WTC11 (cell line): ENCODE results near the gene BCL2L11. TPM values are rescaled to one million over a fixed set of nuclear protein-coding genes. Genes with fewer than 3 reads are reported as not detected.

Experiments used
- ATAC-seq: fragments of 200-7000 bp; cut with Tn5 transposase; 2 replicates; pipeline ENCODE4 v1.10.0; 2021; ENCODE audit warnings: mild to moderate bottlenecking, moderate library complexity
- CTCF ChIA-PET: fragments of 300-600 bp; sonication (Branson Sonifier 250); formaldehyde crosslinking; loops from one replicate; lab custom pipeline; 2021; ENCODE audit warnings: antibody characterized with exemption; lab: Charles Lee
- POLR2A ChIA-PET: fragments of 350-600 bp; sonication (Branson Sonifier 250); formaldehyde crosslinking; loops from one replicate; lab custom pipeline; 2021; ENCODE audit warnings: antibody characterized with exemption; lab: Charles Lee
- DNase-seq: peaks from one replicate; pipeline ENCODE4 v3.0.0; 2021; ENCODE audit warnings: low spot score
- H3K27ac Mint-ChIP-seq: 2 replicates; pipeline ENCODE4 v1.8.0; 2021; ENCODE audit warnings: mixed read lengths
- H3K27me3 Mint-ChIP-seq: 2 replicates; pipeline ENCODE4 v1.8.0; 2021; ENCODE audit warnings: low read depth, mild to moderate bottlenecking, moderate library complexity, mixed read lengths
- H3K36me3 Mint-ChIP-seq: 2 replicates; pipeline ENCODE4 v1.8.0; 2021; ENCODE audit warnings: mixed read lengths
- H3K4me1 Mint-ChIP-seq: 2 replicates; pipeline ENCODE4 v1.8.0; 2022; ENCODE audit warnings: mixed read lengths
- H3K4me3 Mint-ChIP-seq: 2 replicates; pipeline ENCODE4 v1.8.0; 2021; ENCODE audit warnings: mild to moderate bottlenecking, moderate library complexity, mixed read lengths
- H3K9me3 Mint-ChIP-seq: 2 replicates; pipeline ENCODE4 v1.8.0; 2021; ENCODE audit warnings: mixed read lengths
- CBFB ChIP-seq: sonication (generic); formaldehyde crosslinking; IDR thresholded peaks from 2 replicates; pipeline ENCODE4 v1.8.1; 2022; ENCODE audit warnings: mild to moderate bottlenecking, low read depth, missing genetic modification reagents
- HMGA2 ChIP-seq: fragments of 250-450 bp; sonication (Bioruptor Pico); IDR thresholded peaks from 2 replicates; pipeline ENCODE4 v1.4.0; 2021; ENCODE audit warnings: mild to moderate bottlenecking, moderate library complexity
- JAZF1 ChIP-seq: fragments of 250-450 bp; sonication (Bioruptor Pico); IDR thresholded peaks from 2 replicates; pipeline ENCODE4 v1.9.0; 2021; ENCODE audit warnings: moderate library complexity, mild to moderate bottlenecking, inconsistent platforms
- NFYB ChIP-seq: sonication (generic); formaldehyde crosslinking; conservative IDR thresholded peaks from 2 replicates; pipeline ENCODE4 v1.8.0; 2022; ENCODE audit warnings: low read depth, missing genetic modification reagents
- RELA ChIP-seq: sonication (generic); formaldehyde crosslinking; IDR thresholded peaks from 2 replicates; pipeline ENCODE4 v1.8.1; 2022; ENCODE audit warnings: missing genetic modification reagents, mild to moderate bottlenecking, borderline replicate concordance
- ZNF232 ChIP-seq: sonication (generic); formaldehyde crosslinking; IDR thresholded peaks from 2 replicates; pipeline ENCODE4 v1.8.0; 2022; ENCODE audit warnings: mild to moderate bottlenecking, missing genetic modification reagents
- total RNA-seq: library from RNA; stranded (reverse); gene quantifications from 3 replicates; pipeline ENCODE4 v1.2.3, GENCODE V29; 2021
- TF ChIP-seq, protein P1 (sequence below): fragments of 250-450 bp; sonication (Bioruptor Pico); IDR thresholded peaks from 2 replicates; pipeline ENCODE4 v1.9.0; 2021; ENCODE audit warnings: mild to moderate bottlenecking, borderline replicate concordance
- TF ChIP-seq, protein P2 (sequence below): sonication (generic); formaldehyde crosslinking; IDR thresholded peaks from 2 replicates; pipeline ENCODE4 v1.8.0; 2022; ENCODE audit warnings: mild to moderate bottlenecking, missing genetic modification reagents
- TF ChIP-seq, protein P3 (sequence below): sonication (generic); formaldehyde crosslinking; IDR thresholded peaks from 2 replicates; pipeline ENCODE4 v1.8.1; 2022; ENCODE audit warnings: missing genetic modification reagents, borderline replicate concordance
- TF ChIP-seq, protein P4 (sequence below): sonication (generic); formaldehyde crosslinking; IDR thresholded peaks from 2 replicates; pipeline ENCODE4 v1.8.1; 2022; ENCODE audit warnings: low read depth, mild to moderate bottlenecking, moderate library complexity, missing genetic modification reagents, borderline replicate concordance
- TF ChIP-seq, protein P5 (sequence below): fragments of 250-450 bp; sonication (Bioruptor Pico); IDR thresholded peaks from 2 replicates; pipeline ENCODE4 v1.9.0; 2021; ENCODE audit warnings: mild to moderate bottlenecking

The BCL2L11 gene
- total RNA-seq, 1 experiment from 2014 or later, result 19.3 TPM

DNA sequence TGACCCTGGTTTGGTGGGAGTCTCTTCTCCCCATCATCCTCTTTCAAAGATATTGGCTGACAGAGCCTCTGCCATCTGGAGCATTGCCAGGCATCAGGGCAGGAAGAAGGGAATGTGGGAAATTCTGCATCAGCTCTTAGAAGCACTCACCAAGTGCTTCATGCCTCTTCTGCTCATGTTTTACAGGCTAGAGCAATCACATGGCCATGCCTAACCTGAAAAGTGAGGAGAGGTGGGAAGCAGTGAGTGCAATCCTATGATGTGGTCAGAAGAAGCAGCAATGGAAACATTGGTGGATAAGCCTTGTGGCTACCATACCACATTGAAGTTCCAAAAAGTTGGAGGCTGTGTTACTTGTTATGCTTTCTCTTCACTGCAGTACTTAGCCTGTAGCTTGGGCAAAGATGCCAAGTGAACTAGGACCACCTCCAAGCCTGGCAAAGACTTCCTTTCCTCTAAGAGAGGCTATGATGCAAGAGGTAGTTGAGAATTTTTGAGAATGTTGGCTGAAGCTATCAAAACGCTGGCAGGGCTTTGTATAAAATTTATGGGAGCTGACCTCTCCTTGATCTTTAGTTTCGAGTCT is 64.1 kb downstream of the BCL2L11 start (continued):
- TF ChIP-seq, protein P1, sequence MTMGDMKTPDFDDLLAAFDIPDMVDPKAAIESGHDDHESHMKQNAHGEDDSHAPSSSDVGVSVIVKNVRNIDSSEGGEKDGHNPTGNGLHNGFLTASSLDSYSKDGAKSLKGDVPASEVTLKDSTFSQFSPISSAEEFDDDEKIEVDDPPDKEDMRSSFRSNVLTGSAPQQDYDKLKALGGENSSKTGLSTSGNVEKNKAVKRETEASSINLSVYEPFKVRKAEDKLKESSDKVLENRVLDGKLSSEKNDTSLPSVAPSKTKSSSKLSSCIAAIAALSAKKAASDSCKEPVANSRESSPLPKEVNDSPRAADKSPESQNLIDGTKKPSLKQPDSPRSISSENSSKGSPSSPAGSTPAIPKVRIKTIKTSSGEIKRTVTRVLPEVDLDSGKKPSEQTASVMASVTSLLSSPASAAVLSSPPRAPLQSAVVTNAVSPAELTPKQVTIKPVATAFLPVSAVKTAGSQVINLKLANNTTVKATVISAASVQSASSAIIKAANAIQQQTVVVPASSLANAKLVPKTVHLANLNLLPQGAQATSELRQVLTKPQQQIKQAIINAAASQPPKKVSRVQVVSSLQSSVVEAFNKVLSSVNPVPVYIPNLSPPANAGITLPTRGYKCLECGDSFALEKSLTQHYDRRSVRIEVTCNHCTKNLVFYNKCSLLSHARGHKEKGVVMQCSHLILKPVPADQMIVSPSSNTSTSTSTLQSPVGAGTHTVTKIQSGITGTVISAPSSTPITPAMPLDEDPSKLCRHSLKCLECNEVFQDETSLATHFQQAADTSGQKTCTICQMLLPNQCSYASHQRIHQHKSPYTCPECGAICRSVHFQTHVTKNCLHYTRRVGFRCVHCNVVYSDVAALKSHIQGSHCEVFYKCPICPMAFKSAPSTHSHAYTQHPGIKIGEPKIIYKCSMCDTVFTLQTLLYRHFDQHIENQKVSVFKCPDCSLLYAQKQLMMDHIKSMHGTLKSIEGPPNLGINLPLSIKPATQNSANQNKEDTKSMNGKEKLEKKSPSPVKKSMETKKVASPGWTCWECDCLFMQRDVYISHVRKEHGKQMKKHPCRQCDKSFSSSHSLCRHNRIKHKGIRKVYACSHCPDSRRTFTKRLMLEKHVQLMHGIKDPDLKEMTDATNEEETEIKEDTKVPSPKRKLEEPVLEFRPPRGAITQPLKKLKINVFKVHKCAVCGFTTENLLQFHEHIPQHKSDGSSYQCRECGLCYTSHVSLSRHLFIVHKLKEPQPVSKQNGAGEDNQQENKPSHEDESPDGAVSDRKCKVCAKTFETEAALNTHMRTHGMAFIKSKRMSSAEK (CRISPR knock-in tag), result no peak
- TF ChIP-seq JAZF1 (CRISPR knock-in tag) (no peak), NFYB (CRISPR knock-in tag) (no peak), ZNF232 (no peak), RELA (no peak), HMGA2 (CRISPR knock-in tag) (no peak)
- TF ChIP-seq, protein P2, sequence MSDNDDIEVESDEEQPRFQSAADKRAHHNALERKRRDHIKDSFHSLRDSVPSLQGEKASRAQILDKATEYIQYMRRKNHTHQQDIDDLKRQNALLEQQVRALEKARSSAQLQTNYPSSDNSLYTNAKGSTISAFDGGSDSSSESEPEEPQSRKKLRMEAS (CRISPR knock-in tag), result no peak
- TF ChIP-seq, protein P3, sequence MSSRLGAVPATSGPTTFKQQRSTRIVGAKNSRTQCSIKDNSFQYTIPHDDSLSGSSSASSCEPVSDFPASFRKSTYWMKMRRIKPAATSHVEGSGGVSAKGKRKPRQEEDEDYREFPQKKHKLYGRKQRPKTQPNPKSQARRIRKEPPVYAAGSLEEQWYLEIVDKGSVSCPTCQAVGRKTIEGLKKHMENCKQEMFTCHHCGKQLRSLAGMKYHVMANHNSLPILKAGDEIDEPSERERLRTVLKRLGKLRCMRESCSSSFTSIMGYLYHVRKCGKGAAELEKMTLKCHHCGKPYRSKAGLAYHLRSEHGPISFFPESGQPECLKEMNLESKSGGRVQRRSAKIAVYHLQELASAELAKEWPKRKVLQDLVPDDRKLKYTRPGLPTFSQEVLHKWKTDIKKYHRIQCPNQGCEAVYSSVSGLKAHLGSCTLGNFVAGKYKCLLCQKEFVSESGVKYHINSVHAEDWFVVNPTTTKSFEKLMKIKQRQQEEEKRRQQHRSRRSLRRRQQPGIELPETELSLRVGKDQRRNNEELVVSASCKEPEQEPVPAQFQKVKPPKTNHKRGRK (CRISPR knock-in tag), result no peak
- TF ChIP-seq, protein P4, sequence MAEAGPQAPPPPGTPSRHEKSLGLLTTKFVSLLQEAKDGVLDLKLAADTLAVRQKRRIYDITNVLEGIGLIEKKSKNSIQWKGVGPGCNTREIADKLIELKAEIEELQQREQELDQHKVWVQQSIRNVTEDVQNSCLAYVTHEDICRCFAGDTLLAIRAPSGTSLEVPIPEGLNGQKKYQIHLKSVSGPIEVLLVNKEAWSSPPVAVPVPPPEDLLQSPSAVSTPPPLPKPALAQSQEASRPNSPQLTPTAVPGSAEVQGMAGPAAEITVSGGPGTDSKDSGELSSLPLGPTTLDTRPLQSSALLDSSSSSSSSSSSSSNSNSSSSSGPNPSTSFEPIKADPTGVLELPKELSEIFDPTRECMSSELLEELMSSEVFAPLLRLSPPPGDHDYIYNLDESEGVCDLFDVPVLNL, result no peak

DNA sequence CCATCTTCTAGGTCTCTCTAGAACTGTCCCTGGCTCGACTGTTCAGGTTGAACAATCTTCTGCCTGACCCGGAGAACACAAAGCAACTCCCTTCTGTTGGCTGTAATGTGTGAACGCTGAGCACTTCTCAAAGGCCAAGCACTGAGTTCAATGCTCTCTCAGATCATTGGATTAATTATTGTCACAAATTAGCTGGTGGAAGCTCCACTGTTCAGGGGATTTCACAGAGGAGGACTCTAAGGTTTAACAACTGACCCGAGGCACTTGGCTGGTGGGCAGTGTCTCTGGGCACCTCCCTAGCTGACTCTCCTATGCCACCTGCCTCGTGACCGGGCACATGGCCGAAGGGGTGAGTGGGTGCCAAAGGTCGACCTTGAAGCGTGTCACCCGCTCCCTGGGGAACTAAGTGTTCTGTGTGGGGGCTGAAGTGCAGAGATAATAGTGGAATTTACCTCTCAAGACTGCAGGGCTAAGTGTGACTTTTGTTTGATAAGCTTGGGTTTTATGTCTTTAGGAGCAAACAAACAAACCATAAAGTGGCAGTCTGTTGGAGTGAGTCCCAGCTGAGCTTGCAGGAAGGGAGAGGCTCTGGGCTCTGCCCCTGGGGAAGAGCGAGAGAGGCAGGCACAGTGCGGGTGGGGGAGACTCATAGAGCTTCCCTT is 64.8 kb downstream of the BCL2L11 start:
- ChIA-PET POLR2A (no interaction called here), CTCF (interaction anchor here (1.3 to 1.8 kb wide), 2 partner anchors 64 to 68 kb away, joined by 4 to 7 read pairs; partner anchors contain the start of gene BCL2L11)
- H3K27ac Mint-ChIP-seq, result no peak overlapping the region
- TF ChIP-seq ZNF232 (no peak), CBFB (CRISPR knock-in tag) (no peak)
- ATAC-seq (no peak), DNase-seq (no peak)
- H3K4me3 Mint-ChIP-seq, result no peak overlapping the region
- H3K27me3 Mint-ChIP-seq, result no peaks in the 10 kb centered on the region; the same call in 1 of the 2 replicates
- H3K4me1 Mint-ChIP-seq, result no peaks in the 10 kb centered on the region
- H3K36me3 Mint-ChIP-seq, result no peaks in the 10 kb centered on the region
- H3K9me3 Mint-ChIP-seq, result no peaks in the 10 kb centered on the region

DNA sequence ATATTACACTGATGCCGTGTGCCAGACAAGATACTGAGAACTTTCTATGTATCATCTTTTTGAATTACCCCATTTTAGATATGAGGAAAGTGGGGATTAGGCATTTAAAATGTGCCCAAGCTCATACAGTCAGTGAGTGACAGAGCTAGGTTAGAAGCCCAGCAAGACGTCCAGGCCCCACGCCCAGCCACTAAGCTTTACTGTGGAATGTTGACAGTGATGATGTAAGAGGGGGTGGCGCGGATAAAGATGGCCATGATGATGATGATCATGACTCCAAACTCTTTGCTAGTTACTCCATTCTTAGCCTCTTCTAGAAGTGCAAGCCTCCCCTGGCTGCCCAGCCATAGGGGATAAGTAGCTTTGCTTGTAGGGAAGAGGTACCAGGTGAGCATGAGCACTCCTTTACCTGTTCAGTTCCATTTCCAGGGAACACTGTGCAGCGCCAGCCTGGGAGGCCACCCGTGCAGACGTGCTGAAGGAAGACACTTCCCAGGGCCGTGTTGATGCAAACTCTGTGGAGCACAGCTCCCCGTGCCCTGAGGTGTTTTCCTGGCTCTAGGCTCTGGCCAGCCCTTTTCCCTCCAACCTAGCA is 65.5 kb downstream of the BCL2L11 start:
- H3K9me3 Mint-ChIP-seq, result no peaks in the 10 kb centered on the region
- POLR2A ChIA-PET, result no interaction called here
- no peak for DNase-seq
- no peak overlapping the region for H3K27ac Mint-ChIP-seq
- ATAC-seq, result no peak
- H3K4me1 Mint-ChIP-seq, result no peaks in the 10 kb centered on the region
- TF ChIP-seq, protein P5, sequence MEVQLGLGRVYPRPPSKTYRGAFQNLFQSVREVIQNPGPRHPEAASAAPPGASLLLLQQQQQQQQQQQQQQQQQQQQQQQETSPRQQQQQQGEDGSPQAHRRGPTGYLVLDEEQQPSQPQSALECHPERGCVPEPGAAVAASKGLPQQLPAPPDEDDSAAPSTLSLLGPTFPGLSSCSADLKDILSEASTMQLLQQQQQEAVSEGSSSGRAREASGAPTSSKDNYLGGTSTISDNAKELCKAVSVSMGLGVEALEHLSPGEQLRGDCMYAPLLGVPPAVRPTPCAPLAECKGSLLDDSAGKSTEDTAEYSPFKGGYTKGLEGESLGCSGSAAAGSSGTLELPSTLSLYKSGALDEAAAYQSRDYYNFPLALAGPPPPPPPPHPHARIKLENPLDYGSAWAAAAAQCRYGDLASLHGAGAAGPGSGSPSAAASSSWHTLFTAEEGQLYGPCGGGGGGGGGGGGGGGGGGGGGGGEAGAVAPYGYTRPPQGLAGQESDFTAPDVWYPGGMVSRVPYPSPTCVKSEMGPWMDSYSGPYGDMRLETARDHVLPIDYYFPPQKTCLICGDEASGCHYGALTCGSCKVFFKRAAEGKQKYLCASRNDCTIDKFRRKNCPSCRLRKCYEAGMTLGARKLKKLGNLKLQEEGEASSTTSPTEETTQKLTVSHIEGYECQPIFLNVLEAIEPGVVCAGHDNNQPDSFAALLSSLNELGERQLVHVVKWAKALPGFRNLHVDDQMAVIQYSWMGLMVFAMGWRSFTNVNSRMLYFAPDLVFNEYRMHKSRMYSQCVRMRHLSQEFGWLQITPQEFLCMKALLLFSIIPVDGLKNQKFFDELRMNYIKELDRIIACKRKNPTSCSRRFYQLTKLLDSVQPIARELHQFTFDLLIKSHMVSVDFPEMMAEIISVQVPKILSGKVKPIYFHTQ, result no peak
- H3K27me3 Mint-ChIP-seq, result no peaks in the 10 kb centered on the region
- H3K4me3 Mint-ChIP-seq, result no peak overlapping the region
- H3K36me3 Mint-ChIP-seq, result no peaks in the 10 kb centered on the region
- CTCF ChIA-PET, result interaction anchor here (0.8 to 1.8 kb wide), 4 partner anchors 13 to 69 kb away, joined by 3 to 7 read pairs (median 4); partner anchors contain the start of gene BCL2L11
